GM19455 (cell line): ENCODE measurements around the gene BTBD7.

Source experiments
- ATAC-seq: cut with Tn5 transposase; IDR thresholded peaks from one replicate; pipeline ENCODE4 v1.9.1; 2021; ENCODE audit not compliant: unreplicated experiment

The BTBD7 gene

GRCh38 chr14:93305725-93306418 is 27.0 kb downstream of the BTBD7 start:
- no peak for ATAC-seq

GRCh38 chr14:93304771-93305170 is 28.1 kb downstream of the BTBD7 start:
- ATAC-seq = no peak

GRCh38 chr14:93303659-93304058 is 29.2 kb downstream of the BTBD7 start:
- no peak for ATAC-seq

- ATAC-seq = no peak
Measured at GRCh38 chr14:93302688-93303581, 29.9 kb downstream of the BTBD7 start.

- no peak for ATAC-seq
Measured at GRCh38 chr14:93301821-93302447, 30.9 kb downstream of the BTBD7 start.

GRCh38 chr14:93299866-93300265 is 33.0 kb downstream of the BTBD7 start:
- no peak for ATAC-seq

- no peak for ATAC-seq
Measured at GRCh38 chr14:93299416-93299815, 33.4 kb downstream of the BTBD7 start.

GRCh38 chr14:93295541-93296220 is 37.2 kb downstream of the BTBD7 start:
- ATAC-seq = no peak

- no peak for ATAC-seq
Measured at GRCh38 chr14:93286212-93286890, 46.5 kb downstream of the BTBD7 start.

GRCh38 chr14:93285044-93285443 is 47.8 kb downstream of the BTBD7 start:
- ATAC-seq = no peak

GRCh38 chr14:93281937-93282336 is 50.9 kb downstream of the BTBD7 start:
- no peak for ATAC-seq

GRCh38 chr14:93280743-93281142 is 52.1 kb downstream of the BTBD7 start:
- no peak for ATAC-seq

GRCh38 chr14:93276031-93276716 is 56.7 kb downstream of the BTBD7 start:
- ATAC-seq = no peak

- no peak for ATAC-seq
Measured at GRCh38 chr14:93274055-93274806, 58.6 kb downstream of the BTBD7 start.

- ATAC-seq = no peak
Measured at GRCh38 chr14:93271111-93271510, 61.7 kb downstream of the BTBD7 start.

- no peak for ATAC-seq
Measured at GRCh38 chr14:93269341-93270068, 63.3 kb downstream of the BTBD7 start.

- no peak for ATAC-seq
Measured at GRCh38 chr14:93268406-93268805, 64.4 kb downstream of the BTBD7 start.

- ATAC-seq = no peak
Measured at GRCh38 chr14:93267149-93267711, 65.6 kb downstream of the BTBD7 start.
